Left cardiac atrium (tissue), 4 donors: Measurements from ENCODE around the gene LRRC42. TPM values are rescaled to one million over a fixed set of nuclear protein-coding genes. Genes with fewer than 3 reads are reported as not detected.

Experiments
- ATAC-seq, 2 donors: fragments of 200-7000 bp; cut with Tn5 transposase; one replicate each; pipeline ENCODE4 v1.9.1; 2020; ENCODE audit warnings: mild to moderate bottlenecking in 2 of 2, moderate library complexity in 2 of 2
- DNase-seq: peaks from one replicate; pipeline ENCODE4 v3.0.0-alpha.2; 2020
- intact Hi-C, 2 donors: fragments of 100-400 bp; cut with DNase I; formaldehyde crosslinking; loops; one replicate each; pipeline versions ENCODE4 v1.14.1 to v1.15.1; 2022 to 2023
- total RNA-seq, 2 donors: library from RNA; stranded (reverse); fragmentation: NEBNext Ultra II Directional; extraction: Animal tissue kit (Norgen Biotek cat#: 25700); gene quantifications; one replicate each; pipeline ENCODE4 v1.2.1, GENCODE V29; 2021
- donor health status: DM: no; HTN: yes; CAD: no.
- donor health status: DM: no; HTN: yes; CAD: no; lungs with severe emphysema.
- donor health status: DM: yes; HTN: yes; CAD: no.
- donor health status: Dilated cardiomyopathy.

LRRC42 gene
- total RNA-seq, 2 donors from 2014 or later = 13.5 to 17.9 TPM

DNA sequence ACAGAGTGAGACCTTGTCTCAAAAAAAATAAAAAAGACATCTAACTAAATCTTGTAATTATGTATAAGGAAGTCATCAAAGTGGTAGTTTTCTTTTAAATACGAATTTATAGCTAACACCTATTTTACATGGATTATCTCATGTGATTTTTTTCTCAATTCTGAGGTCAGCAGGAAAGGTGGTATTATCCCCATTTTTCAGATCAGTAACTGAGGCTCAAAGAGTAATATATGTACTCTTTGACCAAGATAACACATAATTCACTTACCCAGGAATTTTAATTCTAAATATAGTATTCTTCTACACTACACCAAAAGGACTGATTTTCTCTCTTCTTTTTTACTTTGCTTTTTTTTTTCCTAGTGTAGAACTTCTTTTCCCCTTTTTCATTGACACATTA, 9.7 kb upstream of the LRRC42 start:
- intact Hi-C loops = no loop called here
- ATAC-seq = no peak
- DNase-seq = no peak

GRCh38 chr1:53938136-53938830, 7.9 kb upstream of the LRRC42 start:
- DNase-seq (no peak), ATAC-seq (no peak)
- intact Hi-C loops = no loop called here

- DNase-seq (no peak), ATAC-seq (no peak)
- intact Hi-C loops = no loop called here
Observed at GRCh38 chr1:53942127-53942957, 3.8 kb upstream of the LRRC42 start.

DNA sequence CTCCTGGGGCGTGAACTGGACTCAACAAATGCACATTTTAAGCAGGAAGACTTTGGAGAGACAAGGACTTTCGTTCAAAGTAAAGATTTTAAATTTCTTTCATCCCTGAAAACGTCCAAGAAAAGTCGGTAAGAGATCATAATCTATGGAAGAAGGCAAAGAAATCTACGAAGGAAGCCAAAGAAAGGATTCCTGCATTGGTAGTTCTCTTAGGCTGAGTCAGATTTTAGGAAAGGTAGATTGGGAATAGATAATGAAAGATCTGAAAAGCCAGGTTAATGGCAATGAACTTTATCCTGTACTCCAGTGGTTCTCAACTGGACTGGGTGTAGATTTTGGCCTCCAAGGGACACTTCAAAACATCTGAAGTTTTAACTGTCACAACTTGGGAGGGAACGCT, 3.1 kb upstream of the LRRC42 start:
- DNase-seq = no peak
- intact Hi-C loops = no loop called here
- no peak for ATAC-seq

- ATAC-seq (no peak), DNase-seq (no peak)
- intact Hi-C loops = no loop called here
Observed at GRCh38 chr1:53943490-53944043, 2.6 kb upstream of the LRRC42 start.

GRCh38 chr1:53944469-53945182, 1.5 kb upstream of the LRRC42 start:
- DNase-seq (no peak), ATAC-seq (no peak)
- intact Hi-C loops = loop anchor here in 1 of 2 donors (5.0 kb wide), 1 partner anchor 57 kb away; the partner anchor contains the start of gene YIPF1

DNA sequence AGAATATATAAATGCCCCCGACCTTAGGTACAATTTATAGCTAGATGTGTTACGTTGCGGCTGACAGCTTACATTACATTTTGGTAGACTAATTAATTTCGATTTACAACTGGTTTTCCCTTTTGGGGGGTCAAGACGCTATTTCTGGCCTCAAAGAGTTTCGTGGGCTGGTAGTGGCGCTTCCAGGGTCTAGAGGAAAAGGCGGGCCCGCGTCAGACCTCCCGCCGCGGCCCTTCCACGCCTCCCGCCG, 1.0 kb upstream of the LRRC42 start:
- ATAC-seq = no peak
- intact Hi-C loops = loop anchor here in 1 of 2 donors (5.0 kb wide), 1 partner anchor 58 kb away; the partner anchor contains the start of gene YIPF1
- DNase-seq = no peak

DNA sequence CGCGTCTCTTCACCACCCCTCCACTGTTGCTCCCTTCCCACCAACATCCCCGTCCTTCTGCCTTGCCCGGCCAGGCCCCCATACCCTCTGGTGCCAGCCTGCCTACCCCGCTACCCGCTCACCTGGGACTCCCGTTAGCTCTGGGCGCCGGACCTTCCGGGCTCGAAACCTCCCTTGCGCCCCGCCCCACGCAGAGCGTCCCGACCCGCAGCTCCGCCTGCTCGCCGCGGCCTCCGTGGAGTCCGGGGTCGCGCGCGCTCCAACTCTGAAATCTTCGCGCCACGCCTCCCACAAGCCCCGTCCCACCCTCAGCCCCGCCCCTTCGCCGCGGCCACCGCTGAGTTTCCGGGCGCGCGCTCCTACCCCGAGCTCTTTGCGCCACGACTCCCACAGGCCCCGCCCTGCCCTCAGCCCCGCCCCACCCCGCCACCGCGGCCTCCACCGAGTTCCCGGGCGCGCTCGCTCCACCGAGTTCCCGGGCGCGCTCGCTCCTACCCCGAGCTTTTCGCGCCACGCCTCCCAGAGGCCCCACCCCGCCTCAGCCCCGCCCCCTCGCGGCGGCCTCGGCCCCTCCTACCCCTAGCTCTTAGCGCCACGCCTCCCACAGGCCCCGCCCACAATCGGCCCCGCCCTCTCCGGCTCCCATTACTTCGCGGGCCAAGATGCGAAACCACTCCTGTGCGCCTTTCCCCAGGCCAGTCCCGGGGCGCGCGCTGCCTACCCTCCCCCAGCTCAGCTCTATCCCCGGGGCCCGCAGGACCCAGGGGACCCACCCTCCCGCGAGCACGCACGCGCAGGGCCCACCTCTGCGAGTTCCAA, 508 bp upstream of the LRRC42 start, which contains the start of gene IFT25:
IFT25 (minus strand) TSS at position 267 of the 819 bp plus-strand sequence. CDS start 5,617 bp downstream, outside the sequence.
- intact Hi-C loops = loop anchor here in 1 of 2 donors (5.0 kb wide), 1 partner anchor 58 kb away; the partner anchor contains the start of gene YIPF1
- ATAC-seq = peak; percentile 92 to 95

GRCh38 chr1:53947172-53947907, 1.2 kb downstream of the LRRC42 start:
- DNase-seq (no peak), ATAC-seq (no peak)
- intact Hi-C loops = loop anchor here in 1 of 2 donors (5.0 kb wide), 1 partner anchor 60 kb away; the partner anchor contains the start of gene YIPF1

More for the DNA sequence above, 508 bp upstream of the LRRC42 start, which contains the start of gene IFT25:
- peak; percentile 95 for DNase-seq

GRCh38 chr1:53948291-53948690, 2.1 kb downstream of the LRRC42 start:
- intact Hi-C loops = loop anchor here in 1 of 2 donors (5.0 kb wide), 1 partner anchor 61 kb away; the partner anchor contains the start of gene YIPF1
- DNase-seq = no peak
- no peak for ATAC-seq

- intact Hi-C loops = loop anchor here in 1 of 2 donors (5.0 kb wide), 1 partner anchor 62 kb away; the partner anchor contains the start of gene YIPF1
- no peak for ATAC-seq
Observed at GRCh38 chr1:53949023-53949990, 3.2 kb downstream of the LRRC42 start.

DNA sequence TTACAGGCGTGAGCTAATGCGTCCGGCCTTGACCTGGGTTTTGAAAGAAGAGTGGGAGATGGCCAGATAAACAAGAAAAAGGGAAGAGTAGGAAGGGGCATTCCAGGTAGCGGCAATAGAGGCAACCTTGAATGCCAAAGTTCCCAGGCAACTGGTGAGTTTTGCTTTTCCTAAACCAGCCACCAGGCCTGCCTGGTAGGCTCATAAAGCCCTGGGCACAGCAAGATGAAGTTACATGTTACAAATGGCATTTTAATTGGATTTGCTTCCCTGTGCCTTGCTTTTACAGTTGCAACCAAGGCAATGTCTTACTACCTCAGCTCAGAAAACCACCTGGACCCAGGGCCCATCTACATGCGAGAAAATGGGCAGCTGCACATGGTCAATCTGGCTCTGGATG, 5.5 kb downstream of the LRRC42 start:
- DNase-seq (no peak), ATAC-seq (no peak)
- intact Hi-C loops = loop anchor here (5.0 to 10.0 kb wide), 2 partner anchors 74 to 77 kb away; no protein-coding TSS in a partner anchor

More at GRCh38 chr1:53949023-53949990, 3.2 kb downstream of the LRRC42 start:
- no peak for DNase-seq

DNA sequence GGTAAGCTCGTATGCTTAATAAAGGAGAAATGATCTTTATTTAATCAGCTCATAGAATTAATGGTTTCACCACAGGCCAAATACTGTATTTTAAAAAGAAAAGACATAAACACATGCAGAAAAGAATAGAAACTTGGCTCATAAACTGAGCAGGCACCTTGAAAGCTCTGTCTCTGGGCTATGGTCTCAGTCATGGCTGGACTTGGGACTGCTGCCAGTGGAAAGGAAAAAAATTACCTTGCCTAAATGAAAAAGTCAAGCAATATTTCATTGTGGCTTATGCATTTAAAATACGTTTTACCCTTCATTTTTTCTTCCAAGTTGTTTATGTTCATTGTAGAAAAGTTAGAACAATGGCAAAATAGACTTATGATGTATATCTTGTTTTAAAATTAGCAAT, 8.0 kb downstream of the LRRC42 start:
- ATAC-seq = no peak

DNA sequence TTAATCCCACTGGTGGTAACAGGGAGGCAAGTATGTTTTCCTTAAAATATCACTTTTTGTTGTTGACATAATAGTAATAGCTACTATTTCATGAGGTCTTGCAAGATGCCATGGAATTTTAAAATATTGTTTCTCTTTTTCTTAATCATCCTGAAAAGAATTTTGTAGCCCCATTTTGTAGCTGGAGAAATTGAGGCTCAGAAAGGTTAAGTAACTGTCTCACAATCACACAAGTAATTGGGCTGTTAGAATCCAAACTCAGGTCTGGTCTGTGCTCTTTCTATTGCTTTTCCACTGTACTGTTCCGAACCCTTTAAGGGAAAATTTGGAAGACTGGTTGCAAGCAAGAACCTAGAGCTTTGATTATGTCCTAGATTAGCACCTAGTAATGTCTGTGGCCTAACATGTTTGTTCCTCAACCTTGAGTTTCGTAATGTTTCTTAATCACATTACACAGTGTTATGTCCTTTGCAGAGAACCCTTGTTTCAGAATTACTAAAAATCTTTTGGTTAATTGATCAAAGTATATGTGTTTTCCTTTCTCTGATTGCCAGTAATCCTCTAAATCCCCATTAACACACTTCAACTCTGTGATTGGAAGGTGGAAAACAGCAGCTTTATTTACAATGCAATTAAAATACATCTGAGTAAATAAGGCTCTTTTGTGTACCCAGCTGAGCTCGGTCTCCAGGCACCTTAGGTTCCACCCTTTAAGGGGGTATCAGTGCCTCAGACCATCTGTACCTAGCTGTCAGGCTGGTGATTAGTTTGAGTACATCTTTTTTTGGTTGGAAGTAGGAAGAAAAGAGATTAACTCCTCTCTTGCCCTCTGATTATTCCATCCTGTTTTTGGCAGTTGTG, 10.4 kb downstream of the LRRC42 start:
- ATAC-seq = peak in 1 of 2 donors; percentile 18
- no peak for DNase-seq
- intact Hi-C loops = loop anchor here in 1 of 2 donors (10.0 kb wide), 1 partner anchor 82 kb away; no protein-coding TSS in a partner anchor

More for the DNA sequence above, 8.0 kb downstream of the LRRC42 start:
- intact Hi-C loops = loop anchor here (5.0 to 10.0 kb wide), 2 partner anchors 77 to 79 kb away; no protein-coding TSS in a partner anchor
- DNase-seq = no peak

- intact Hi-C loops = loop anchor here in 1 of 2 donors (10.0 kb wide), 1 partner anchor 83 kb away; no protein-coding TSS in a partner anchor
- DNase-seq (no peak), ATAC-seq (peak in 1 of 2 donors; percentile 82)
Observed at GRCh38 chr1:53957194-53957818, 11.2 kb downstream of the LRRC42 start.
